Measurements from ENCODE around the gene ATP5F1B.

DNA sequence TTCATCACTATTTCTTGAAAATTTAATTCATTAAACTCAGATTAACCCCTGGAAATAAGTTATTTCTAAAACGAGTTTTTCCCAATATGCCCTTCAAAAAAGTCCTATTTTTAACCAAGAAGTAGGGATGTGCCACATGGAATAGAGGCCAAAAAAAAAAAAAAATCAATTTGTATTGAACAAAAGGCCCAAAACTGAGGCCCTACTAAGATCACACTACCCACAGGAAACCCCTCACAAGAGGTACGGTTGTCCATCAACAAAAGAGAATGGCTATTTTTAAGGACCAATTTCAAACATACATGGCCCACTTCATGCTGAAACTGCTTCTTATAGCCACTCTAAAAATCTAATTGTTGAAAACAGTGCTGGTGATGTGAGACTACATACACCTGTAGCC, 8.2 kb downstream of the ATP5F1B start:
- TF ChIP-seq EP300 (IDR thresholded peaks at IDR 0.05; ENCODE audit: borderline replicate concordance in 1 of 2, low read depth in 1 of 2, low read length in 1 of 2), result no peak
- TF ChIP-seq FOXM1 (IDR thresholded peaks at IDR 0.05; ENCODE audit: low read depth), result no peak
- TF ChIP-seq POLR2AphosphoS5 (IDR thresholded peaks at IDR 0.05; ENCODE audit: low read depth, low read length), result no peak
- no peak for TF ChIP-seq GATA2 (CRISPR knock-in tag; IDR thresholded peaks at IDR 0.05)
